GM18511 (cell line): ENCODE results near the gene CNKSR2.
"Not testable (repeated sequence)": the region's sequence is repeated elsewhere in the genome, so short reads cannot be mapped to it uniquely, and the experiment has no call there.

Source experiments
- ATAC-seq: cut with Tn5 transposase; IDR thresholded peaks from one replicate; pipeline ENCODE4 v1.9.1; 2021; ENCODE audit warnings: mild to moderate bottlenecking, moderate library complexity; ENCODE audit not compliant: unreplicated experiment

The CNKSR2 gene

GRCh38 chrX:21438792-21439191, 64.6 kb downstream of the CNKSR2 start:
- ATAC-seq = peak; percentile 98

- no peak for ATAC-seq
Observed at GRCh38 chrX:21440911-21441310, 66.7 kb downstream of the CNKSR2 start.

GRCh38 chrX:21457718-21458117, 83.5 kb downstream of the CNKSR2 start:
- no peak for ATAC-seq

GRCh38 chrX:21469071-21469470, 94.9 kb downstream of the CNKSR2 start:
- ATAC-seq = no peak

GRCh38 chrX:21476909-21477308, 102.7 kb downstream of the CNKSR2 start:
- no peak for ATAC-seq

- ATAC-seq = peak; percentile 90
Observed at GRCh38 chrX:21479695-21480270, 105.6 kb downstream of the CNKSR2 start.

- ATAC-seq = no peak
Observed at GRCh38 chrX:21481761-21482160, 107.5 kb downstream of the CNKSR2 start.

- not testable (repeated sequence) for ATAC-seq
Observed at GRCh38 chrX:21484051-21484450, 109.8 kb downstream of the CNKSR2 start.

GRCh38 chrX:21487832-21488231, 113.6 kb downstream of the CNKSR2 start:
- no peak for ATAC-seq

- no peak for ATAC-seq
Observed at GRCh38 chrX:21490341-21490740, 116.1 kb downstream of the CNKSR2 start.

GRCh38 chrX:21493226-21493830, 119.1 kb downstream of the CNKSR2 start:
- no peak for ATAC-seq

- ATAC-seq = peak; percentile 85
Observed at GRCh38 chrX:21503593-21503992, 129.4 kb downstream of the CNKSR2 start.

- no peak for ATAC-seq
Observed at GRCh38 chrX:21509912-21510311, 135.7 kb downstream of the CNKSR2 start.

- ATAC-seq = no peak
Observed at GRCh38 chrX:21524008-21524407, 149.8 kb downstream of the CNKSR2 start.

- no peak for ATAC-seq
Observed at GRCh38 chrX:21528076-21528475, 153.9 kb downstream of the CNKSR2 start.

- no peak for ATAC-seq
Observed at GRCh38 chrX:21529771-21530170, 155.6 kb downstream of the CNKSR2 start.

- ATAC-seq = not testable (repeated sequence)
Observed at GRCh38 chrX:21544642-21545041, 170.4 kb downstream of the CNKSR2 start.

- no peak for ATAC-seq
Observed at GRCh38 chrX:21559417-21559816, 185.2 kb downstream of the CNKSR2 start.

GRCh38 chrX:21565025-21565424, 190.8 kb downstream of the CNKSR2 start:
- ATAC-seq = no peak

GRCh38 chrX:21574793-21575192, 200.6 kb downstream of the CNKSR2 start:
- ATAC-seq = no peak

- no peak for ATAC-seq
Observed at GRCh38 chrX:21581479-21581878, 207.3 kb downstream of the CNKSR2 start.

- ATAC-seq = no peak
Observed at GRCh38 chrX:21586001-21586400, 211.8 kb downstream of the CNKSR2 start.
